GM12873 (cell line): ENCODE measurements around the gene VAV3.

ENCODE experiments used
- TF ChIP-seq, protein P1 (sequence below): IDR thresholded peaks from 2 replicates; pipeline ENCODE4 v1.5.1; 2012; ENCODE audit warnings: low read depth, mild to moderate bottlenecking, moderate library complexity, low read length, control low read depth; ENCODE audit not compliant: insufficient read depth; ENCODE audit errors: missing control alignments

Gene VAV3, protein sequence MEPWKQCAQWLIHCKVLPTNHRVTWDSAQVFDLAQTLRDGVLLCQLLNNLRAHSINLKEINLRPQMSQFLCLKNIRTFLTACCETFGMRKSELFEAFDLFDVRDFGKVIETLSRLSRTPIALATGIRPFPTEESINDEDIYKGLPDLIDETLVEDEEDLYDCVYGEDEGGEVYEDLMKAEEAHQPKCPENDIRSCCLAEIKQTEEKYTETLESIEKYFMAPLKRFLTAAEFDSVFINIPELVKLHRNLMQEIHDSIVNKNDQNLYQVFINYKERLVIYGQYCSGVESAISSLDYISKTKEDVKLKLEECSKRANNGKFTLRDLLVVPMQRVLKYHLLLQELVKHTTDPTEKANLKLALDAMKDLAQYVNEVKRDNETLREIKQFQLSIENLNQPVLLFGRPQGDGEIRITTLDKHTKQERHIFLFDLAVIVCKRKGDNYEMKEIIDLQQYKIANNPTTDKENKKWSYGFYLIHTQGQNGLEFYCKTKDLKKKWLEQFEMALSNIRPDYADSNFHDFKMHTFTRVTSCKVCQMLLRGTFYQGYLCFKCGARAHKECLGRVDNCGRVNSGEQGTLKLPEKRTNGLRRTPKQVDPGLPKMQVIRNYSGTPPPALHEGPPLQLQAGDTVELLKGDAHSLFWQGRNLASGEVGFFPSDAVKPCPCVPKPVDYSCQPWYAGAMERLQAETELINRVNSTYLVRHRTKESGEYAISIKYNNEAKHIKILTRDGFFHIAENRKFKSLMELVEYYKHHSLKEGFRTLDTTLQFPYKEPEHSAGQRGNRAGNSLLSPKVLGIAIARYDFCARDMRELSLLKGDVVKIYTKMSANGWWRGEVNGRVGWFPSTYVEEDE

DNA sequence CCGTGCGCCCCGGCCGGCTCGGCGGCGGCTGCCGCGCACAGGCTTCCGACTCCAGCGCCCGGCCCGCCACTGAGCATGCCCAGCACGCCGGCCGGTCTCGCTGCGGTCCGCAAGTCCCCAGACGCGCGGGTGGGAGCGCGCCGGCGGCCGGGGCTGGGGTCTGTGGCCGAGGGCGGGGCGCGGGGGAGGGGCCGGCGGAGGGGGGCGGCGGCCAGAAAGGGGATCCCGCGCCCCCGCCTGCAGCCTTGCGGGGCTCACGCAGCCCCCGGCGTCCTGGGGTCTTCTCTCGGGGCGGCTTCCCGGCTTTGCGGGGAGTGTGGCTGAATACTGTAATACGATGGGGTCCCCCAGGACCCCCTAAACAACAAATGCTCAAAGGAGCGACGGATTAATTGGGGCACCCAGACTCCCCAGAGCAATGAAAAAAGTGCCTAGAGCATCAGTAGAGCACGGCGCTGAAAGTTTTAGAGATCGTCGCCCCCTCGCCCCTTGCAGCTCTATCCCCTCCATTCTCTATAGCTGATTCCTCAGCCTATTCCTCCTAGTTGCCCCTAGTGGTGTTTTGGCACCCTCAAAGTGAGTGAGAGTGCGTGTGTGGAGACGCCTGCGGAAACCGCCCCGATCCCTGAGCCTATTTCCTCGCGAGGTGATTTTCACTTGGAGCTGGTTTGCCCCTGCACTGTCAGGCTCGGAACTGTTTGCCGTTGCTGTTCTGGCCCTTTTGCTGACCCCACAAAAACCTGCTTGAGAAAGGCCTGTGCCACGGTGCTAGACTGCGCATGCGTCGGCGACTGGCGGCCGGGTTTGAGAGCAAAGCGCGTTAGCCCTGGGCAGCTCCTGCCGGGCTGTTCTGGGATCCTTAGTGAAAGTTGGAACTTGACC, at the start of gene VAV3:
Gene VAV3, minus strand, starts transcription at position 71 of the 882 bp plus-strand sequence. CDS start 311 bp downstream, outside the sequence.
- TF ChIP-seq, protein P1, sequence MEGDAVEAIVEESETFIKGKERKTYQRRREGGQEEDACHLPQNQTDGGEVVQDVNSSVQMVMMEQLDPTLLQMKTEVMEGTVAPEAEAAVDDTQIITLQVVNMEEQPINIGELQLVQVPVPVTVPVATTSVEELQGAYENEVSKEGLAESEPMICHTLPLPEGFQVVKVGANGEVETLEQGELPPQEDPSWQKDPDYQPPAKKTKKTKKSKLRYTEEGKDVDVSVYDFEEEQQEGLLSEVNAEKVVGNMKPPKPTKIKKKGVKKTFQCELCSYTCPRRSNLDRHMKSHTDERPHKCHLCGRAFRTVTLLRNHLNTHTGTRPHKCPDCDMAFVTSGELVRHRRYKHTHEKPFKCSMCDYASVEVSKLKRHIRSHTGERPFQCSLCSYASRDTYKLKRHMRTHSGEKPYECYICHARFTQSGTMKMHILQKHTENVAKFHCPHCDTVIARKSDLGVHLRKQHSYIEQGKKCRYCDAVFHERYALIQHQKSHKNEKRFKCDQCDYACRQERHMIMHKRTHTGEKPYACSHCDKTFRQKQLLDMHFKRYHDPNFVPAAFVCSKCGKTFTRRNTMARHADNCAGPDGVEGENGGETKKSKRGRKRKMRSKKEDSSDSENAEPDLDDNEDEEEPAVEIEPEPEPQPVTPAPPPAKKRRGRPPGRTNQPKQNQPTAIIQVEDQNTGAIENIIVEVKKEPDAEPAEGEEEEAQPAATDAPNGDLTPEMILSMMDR = no peak

- TF ChIP-seq, protein P1 = no peak
Measured at GRCh38 chr1:108012553-108012952, 47.6 kb upstream of the VAV3 start.

GRCh38 chr1:108011295-108011694, 46.3 kb upstream of the VAV3 start:
- TF ChIP-seq, protein P1 = no peak

DNA sequence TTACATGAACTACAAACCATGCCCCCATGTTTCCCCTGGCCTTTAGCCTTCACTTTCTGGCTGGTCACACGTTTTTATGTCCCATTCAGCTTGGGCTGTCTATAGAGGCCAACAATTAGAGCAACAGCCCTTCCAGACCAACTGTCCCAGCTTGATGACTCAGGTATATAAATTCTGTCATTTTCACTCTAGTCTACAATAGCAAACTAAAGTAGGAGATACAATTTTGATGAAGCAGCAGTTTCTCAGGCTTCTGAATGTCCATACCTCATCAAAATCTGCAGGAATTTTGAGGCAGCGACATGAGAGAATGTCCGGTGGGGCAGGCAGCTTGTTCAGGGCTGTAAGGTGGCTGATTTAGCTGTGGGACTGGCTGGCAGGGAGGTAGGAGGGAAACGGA, 45.6 kb upstream of the VAV3 start:
- TF ChIP-seq, protein P1 = no peak

GRCh38 chr1:108009603-108010195, 44.7 kb upstream of the VAV3 start:
- TF ChIP-seq, protein P1 = no peak

- TF ChIP-seq, protein P1 = no peak
Measured at GRCh38 chr1:108007531-108007930, 42.6 kb upstream of the VAV3 start.
